A549 (cell line): Measurements from ENCODE around the gene CSTF1. TPM values are rescaled to one million over a fixed set of nuclear protein-coding genes. Genes with fewer than 3 reads are reported as not detected.

Experiments used
- ATAC-seq, 2 experiments: fragments of 200-7000 bp in 1 of 2; fragments of >200 bp in 1 of 2; cut with Nextera tagmentation in 1 of 2; cut with Tn5 transposase in 1 of 2; 3 replicates each; pipeline versions ENCODE4 v1.8.0 to v1.9.1; 2018 to 2020; ENCODE audit warnings: mild to moderate bottlenecking in 1 of 2, moderate library complexity in 1 of 2
- CTCF ChIA-PET: fragments of 300-600 bp; sonication (Branson Sonifier 250); formaldehyde crosslinking; extraction: SDS; loops from one replicate; lab custom pipeline; 2021; ENCODE audit warnings: antibody characterized with exemption, inconsistent platforms; lab: Yijun Ruan, JAX
- POLR2A ChIA-PET: fragments of 350-600 bp; formaldehyde crosslinking; extraction: SDS; loops from one replicate; lab custom pipeline; 2021; ENCODE audit warnings: antibody characterized with exemption, inconsistent platforms; lab: Yijun Ruan, JAX
- DNase-seq, 2 experiments: peaks; one replicate each; pipeline versions ENCODE4 v3.0.0 to v3.0.0-alpha.2; 2011 to 2016; ENCODE audit warnings: low read depth in 1 of 2, low spot score in 1 of 2
- FAIRE-seq: peaks from 2 replicates; lab custom pipeline; 2011; peaks lifted over from hg19 to GRCh38; lab: Jason Lieb, UNC
- H3K27ac ChIP-seq, 2 experiments: fragments of >200 bp; sonication (Bioruptor Twin); formaldehyde crosslinking; 3 replicates each; pipeline ENCODE4 v1.5.1; 2016 to 2017
- H3K4me1 ChIP-seq: fragments of >200 bp; sonication (Bioruptor Twin); formaldehyde crosslinking; 3 replicates; pipeline ENCODE4 v1.6.1; 2016
- H3K4me2 ChIP-seq: fragments of >200 bp; sonication (Bioruptor Twin); formaldehyde crosslinking; 3 replicates; pipeline ENCODE4 v1.6.1; 2016
- H3K4me3 ChIP-seq: fragments of >200 bp; sonication (Bioruptor Twin); formaldehyde crosslinking; 3 replicates; pipeline ENCODE4 v1.5.1; 2016
- H3K9me3 ChIP-seq: fragments of >200 bp; sonication (Bioruptor Twin); formaldehyde crosslinking; 3 replicates; pipeline ENCODE4 v1.6.1; 2016
- CBX8 ChIP-seq: fragments of 200-600 bp; sonication (generic); IDR thresholded peaks from 2 replicates; pipeline ENCODE4 v1.6.1; 2016
- CEBPB ChIP-seq, 2 experiments: fragments of >200 bp in 1 of 2; sonication (Bioruptor Twin) in 1 of 2; formaldehyde crosslinking in 1 of 2; IDR thresholded peaks; 2 replicates each; pipeline ENCODE4 v1.6.1; 2012 to 2016
- CHD2 ChIP-seq: fragments of 150-350 bp; IDR thresholded peaks from 2 replicates; pipeline ENCODE4 v1.6.1; 2014; ENCODE audit warnings: low read length; ENCODE audit not compliant: partially characterized antibody
- CHD4 ChIP-seq: fragments of 200-600 bp; sonication (generic); IDR thresholded peaks from 2 replicates; pipeline ENCODE4 v1.6.1; 2016; ENCODE audit warnings: antibody characterized with exemption, mild to moderate bottlenecking, borderline replicate concordance
- CTCF ChIP-seq: fragments of >200 bp; sonication (Bioruptor Twin); formaldehyde crosslinking; IDR thresholded peaks from 3 replicates; pipeline ENCODE4 v1.5.1; 2016
- EHF ChIP-seq: fragments of 250-450 bp; sonication (Bioruptor Pico); IDR thresholded peaks from 2 replicates; pipeline ENCODE4 v1.5.0; 2020; ENCODE audit warnings: mild to moderate bottlenecking
- EP300 ChIP-seq, 2 experiments: fragments of >200 bp; sonication (Bioruptor Twin); formaldehyde crosslinking; IDR thresholded peaks; 2 replicates in 1 of 2; 3 replicates in 1 of 2; pipeline ENCODE4 v1.6.1; 2016 to 2017
- FOSB ChIP-seq: fragments of 250-450 bp; sonication (Bioruptor Pico); IDR thresholded peaks from 2 replicates; pipeline ENCODE4 v1.5.0; 2020; ENCODE audit warnings: mild to moderate bottlenecking, moderate library complexity
- FOXS1 ChIP-seq: fragments of 250-450 bp; sonication (Bioruptor Pico); IDR thresholded peaks from 2 replicates; pipeline ENCODE4 v1.5.0; 2020; ENCODE audit warnings: mild to moderate bottlenecking, moderate library complexity
- HEYL ChIP-seq: fragments of 250-450 bp; sonication (Bioruptor Pico); IDR thresholded peaks from 2 replicates; pipeline ENCODE4 v1.8.0; 2021; ENCODE audit warnings: mild to moderate bottlenecking, moderate library complexity
- HMGXB4 ChIP-seq: fragments of 250-450 bp; sonication (Bioruptor Pico); IDR thresholded peaks from 2 replicates; pipeline ENCODE4 v1.5.0; 2021; ENCODE audit warnings: mild to moderate bottlenecking, moderate library complexity, borderline replicate concordance
- HOXB13 ChIP-seq: fragments of 250-450 bp; sonication (Bioruptor Pico); IDR thresholded peaks from 2 replicates; pipeline ENCODE4 v1.5.0; 2020; ENCODE audit warnings: low read depth, mild to moderate bottlenecking, moderate library complexity
- JUN ChIP-seq, 2 experiments: fragments of >200 bp; sonication (Bioruptor Twin); formaldehyde crosslinking; IDR thresholded peaks; 2 replicates in 1 of 2; 3 replicates in 1 of 2; pipeline ENCODE4 v1.6.1; 2016 to 2017
- JUNB ChIP-seq: fragments of >200 bp; sonication (Bioruptor Twin); formaldehyde crosslinking; IDR thresholded peaks from 2 replicates; pipeline ENCODE4 v1.6.1; 2016
- MAX ChIP-seq: IDR thresholded peaks from 2 replicates; pipeline ENCODE4 v1.6.1; 2012
- MAZ ChIP-seq: fragments of 150-350 bp; IDR thresholded peaks from 2 replicates; pipeline ENCODE4 v1.6.1; 2014; ENCODE audit warnings: antibody characterized with exemption, low read depth, low read length, borderline replicate concordance
- POLR2A ChIP-seq: IDR thresholded peaks from 2 replicates; pipeline ENCODE4 v1.6.1; 2012; ENCODE audit warnings: mild to moderate bottlenecking, low read length
- REST ChIP-seq: fragments of 200-600 bp; sonication (generic); IDR thresholded peaks from 2 replicates; pipeline ENCODE4 v1.6.1; 2016; ENCODE audit warnings: antibody characterized with exemption, mild to moderate bottlenecking, moderate library complexity
- RNF2 ChIP-seq: fragments of 200-600 bp; sonication (generic); IDR thresholded peaks from 2 replicates; pipeline ENCODE4 v1.6.1; 2016; ENCODE audit warnings: low read depth, mild to moderate bottlenecking, antibody characterized with exemption, moderate library complexity, borderline replicate concordance
- SREBF2 ChIP-seq: fragments of 450-650 bp; IDR thresholded peaks from 2 replicates; pipeline ENCODE4 v1.6.1; 2014; ENCODE audit warnings: mild to moderate bottlenecking, moderate library complexity
- ZC3H11A ChIP-seq: fragments of 450-650 bp; IDR thresholded peaks from 2 replicates; pipeline ENCODE4 v1.6.1; 2014; ENCODE audit warnings: antibody characterized with exemption, mild to moderate bottlenecking
- ZFP36 ChIP-seq: fragments of 450-650 bp; IDR thresholded peaks from 2 replicates; pipeline ENCODE4 v1.6.1; 2014; ENCODE audit warnings: borderline replicate concordance; ENCODE audit not compliant: partially characterized antibody
- ZSCAN20 ChIP-seq: fragments of 250-450 bp; sonication (Bioruptor Pico); IDR thresholded peaks from 2 replicates; pipeline ENCODE4 v1.8.0; 2022; ENCODE audit warnings: mild to moderate bottlenecking, moderate library complexity
- WGBS: methylation state at CpG from one replicate; pipeline ENCODE4 v1.1.6; 2017; ENCODE audit errors: missing lambda C conversion rate; 5-methylcytosine and 5-hydroxymethylcytosine counted together
- polyA plus RNA-seq, 4 experiments: library from polyadenylated mRNA; depleted of rRNA in 3 of 4; stranded (reverse); fragments of >200 nt; fragmentation: RNase III in 1 of 4; extraction: RNeasy Plus Mini Kit Qiagen cat#74134 plus additional on column Dnase treatment in 1 of 4; gene quantifications; 2 replicates in 3 of 4; 3 replicates in 1 of 4; pipeline ENCODE4 v1.2.3, GENCODE V29; 2011 to 2017

The CSTF1 gene
- polyA plus RNA-seq, 2 of the 4 experiments (the other 2 are of a cell fraction): 40.9 to 79.9 TPM

GRCh38 chr20:56431471-56431870 is 39.0 kb downstream of the CSTF1 start:
- FAIRE-seq: no peak
- POLR2A ChIA-PET: no interaction called here
- WGBS: 40% methylated on average over 3 of the region's 3 CpGs

GRCh38 chr20:56433221-56433879 is 40.9 kb downstream of the CSTF1 start:
- no peaks in the 10 kb centered on the region for H3K4me1 ChIP-seq
- ChIA-PET CTCF (no interaction called here), POLR2A (no interaction called here)
- DNase-seq (no peak), FAIRE-seq (no peak), ATAC-seq (no peak)
- H3K27ac ChIP-seq: no peak overlapping the region
- no peak overlapping the region for H3K4me2 ChIP-seq
- H3K9me3 ChIP-seq: no peaks in the 10 kb centered on the region
- 39% methylated on average over 3 of the region's 3 CpGs for WGBS
- TF ChIP-seq HOXB13 (CRISPR knock-in tag) (no peak), FOXS1 (CRISPR knock-in tag) (no peak), HEYL (CRISPR knock-in tag) (no peak), JUN (IDR thresholded peaks at IDR 0.05) (no peak), JUNB (no peak), MAZ (no peak), SREBF2 (no peak), CBX8 (no peak), EHF (CRISPR knock-in tag) (no peak), CHD4 (no peak), POLR2A (no peak), CEBPB (IDR thresholded peaks at IDR 0.05) (no peak), RNF2 (no peak), ZC3H11A (no peak), FOSB (no peak), EP300 (IDR thresholded peaks at IDR 0.05) (no peak), CHD2 (no peak), CTCF (no peak)
- no peak overlapping the region for H3K4me3 ChIP-seq

More at GRCh38 chr20:56431471-56431870, 39.0 kb downstream of the CSTF1 start:
- Histone ChIP-seq H3K4me3 (no peak overlapping the region), H3K4me2 (no peak overlapping the region), H3K9me3 (no peaks in the 10 kb centered on the region), H3K27ac (no peak overlapping the region), H3K4me1 (no peaks in the 10 kb centered on the region)
- DNase-seq (no peak), ATAC-seq (no peak)
- no peak for TF ChIP-seq REST
- no peak for TF ChIP-seq ZFP36
- no peak for TF ChIP-seq HMGXB4 (CRISPR knock-in tag)
- no peak for TF ChIP-seq ZSCAN20 (CRISPR knock-in tag)
- TF ChIP-seq MAX: no peak
- no peak for TF ChIP-seq EP300 (IDR thresholded peaks at IDR 0.05)
- CTCF ChIA-PET: no interaction called here
